ENCODE results near the gene HGS. TPM values are rescaled to one million over a fixed set of nuclear protein-coding genes. Genes with fewer than 3 reads are reported as not detected.

HGS gene
- total RNA-seq, 2 donors from 2014 or later = 60.7 to 66.9 TPM

DNA sequence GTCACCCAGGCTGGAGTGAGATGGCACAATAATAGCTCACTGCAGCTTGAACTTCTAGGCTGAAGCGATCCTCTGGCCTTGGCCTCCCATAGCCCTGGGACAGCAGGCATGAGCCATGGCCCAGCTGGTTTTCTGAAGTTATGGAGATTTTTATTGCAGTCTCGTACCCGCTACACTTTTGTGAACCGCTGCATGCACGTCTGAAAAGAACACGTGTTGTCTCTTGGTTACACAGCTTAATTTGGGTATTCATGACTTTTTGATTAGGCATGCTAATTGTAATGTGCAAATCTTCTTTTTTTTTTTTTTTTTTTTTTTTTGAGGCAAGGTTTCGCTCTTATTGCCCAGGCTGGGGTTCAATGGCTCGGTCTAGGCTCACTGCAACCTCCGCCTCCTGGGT lies 41.6 kb downstream of the HGS start:
- WGBS, 2 donors = 80 to 85% methylated on average over 6 to 9 of the region's 9 CpGs
- intact Hi-C loops (cut with DNase I) = no loop called here
- peaks cover 52% of the 10 kb centered on the region for H3K4me1 ChIP-seq

DNA sequence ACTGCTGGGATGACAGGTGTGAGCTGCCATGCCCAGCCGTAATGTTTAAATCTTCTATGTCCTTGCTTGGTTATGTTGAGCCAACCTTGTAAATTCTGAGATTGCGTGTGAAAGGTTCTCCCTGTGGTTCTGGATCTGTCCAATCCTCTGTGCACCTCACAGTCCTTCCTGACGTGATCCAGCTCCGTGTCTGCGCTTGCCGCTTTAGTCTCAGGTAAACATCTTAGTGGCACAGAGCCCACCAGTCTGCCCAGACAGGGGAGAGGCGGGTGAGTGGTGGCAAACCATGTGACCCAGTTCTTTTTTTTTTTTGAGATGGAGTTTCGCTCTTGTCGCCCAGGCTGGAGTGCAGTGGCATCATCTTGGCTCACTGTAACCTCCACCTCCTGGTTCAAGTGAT lies 42.2 kb downstream of the HGS start:
- Histone ChIP-seq H3K9me3 (no peaks in the 10 kb centered on the region), H3K4me3 (no peak overlapping the region), H3K27me3 (no peaks in the 10 kb centered on the region), H3K27ac (peak overlapping the region in 1 of 4 donors; percentile 25), H3K4me1 (peaks cover 57% of the 10 kb centered on the region), H3K36me3 (replicated peaks in 1 of 2; ENCODE audit: insufficient read depth in 1 of 2, low read depth in 2 of 2) (no peaks in the 10 kb centered on the region)
- DNase-seq (peak; percentile 65 to 87 (median 79)), ATAC-seq (peak; percentile 29)
- WGBS, 2 donors = 31 to 32% methylated on average over 8 to 9 of the region's 9 CpGs
- intact Hi-C loops (cut with DNase I) = no loop called here
- TF ChIP-seq, protein P1, sequence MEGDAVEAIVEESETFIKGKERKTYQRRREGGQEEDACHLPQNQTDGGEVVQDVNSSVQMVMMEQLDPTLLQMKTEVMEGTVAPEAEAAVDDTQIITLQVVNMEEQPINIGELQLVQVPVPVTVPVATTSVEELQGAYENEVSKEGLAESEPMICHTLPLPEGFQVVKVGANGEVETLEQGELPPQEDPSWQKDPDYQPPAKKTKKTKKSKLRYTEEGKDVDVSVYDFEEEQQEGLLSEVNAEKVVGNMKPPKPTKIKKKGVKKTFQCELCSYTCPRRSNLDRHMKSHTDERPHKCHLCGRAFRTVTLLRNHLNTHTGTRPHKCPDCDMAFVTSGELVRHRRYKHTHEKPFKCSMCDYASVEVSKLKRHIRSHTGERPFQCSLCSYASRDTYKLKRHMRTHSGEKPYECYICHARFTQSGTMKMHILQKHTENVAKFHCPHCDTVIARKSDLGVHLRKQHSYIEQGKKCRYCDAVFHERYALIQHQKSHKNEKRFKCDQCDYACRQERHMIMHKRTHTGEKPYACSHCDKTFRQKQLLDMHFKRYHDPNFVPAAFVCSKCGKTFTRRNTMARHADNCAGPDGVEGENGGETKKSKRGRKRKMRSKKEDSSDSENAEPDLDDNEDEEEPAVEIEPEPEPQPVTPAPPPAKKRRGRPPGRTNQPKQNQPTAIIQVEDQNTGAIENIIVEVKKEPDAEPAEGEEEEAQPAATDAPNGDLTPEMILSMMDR (IDR thresholded peaks at IDR 0.05) = no peak
- no peak for TF ChIP-seq POLR2A (IDR thresholded peaks at IDR 0.05)

More for the DNA sequence above, 41.6 kb downstream of the HGS start:
- H3K9me3 ChIP-seq = no peaks in the 10 kb centered on the region
- H3K27ac ChIP-seq = no peak overlapping the region
- H3K36me3 ChIP-seq (replicated peaks in 1 of 2; ENCODE audit: insufficient read depth in 1 of 2, low read depth in 2 of 2) = no peaks in the 10 kb centered on the region
- no peak overlapping the region for H3K4me3 ChIP-seq
- TF ChIP-seq, protein P1 (IDR thresholded peaks at IDR 0.05) = no peak
- TF ChIP-seq POLR2A (IDR thresholded peaks at IDR 0.05) = no peak
- DNase-seq = no peak
- H3K27me3 ChIP-seq = no peaks in the 10 kb centered on the region
- ATAC-seq = no peak

DNA sequence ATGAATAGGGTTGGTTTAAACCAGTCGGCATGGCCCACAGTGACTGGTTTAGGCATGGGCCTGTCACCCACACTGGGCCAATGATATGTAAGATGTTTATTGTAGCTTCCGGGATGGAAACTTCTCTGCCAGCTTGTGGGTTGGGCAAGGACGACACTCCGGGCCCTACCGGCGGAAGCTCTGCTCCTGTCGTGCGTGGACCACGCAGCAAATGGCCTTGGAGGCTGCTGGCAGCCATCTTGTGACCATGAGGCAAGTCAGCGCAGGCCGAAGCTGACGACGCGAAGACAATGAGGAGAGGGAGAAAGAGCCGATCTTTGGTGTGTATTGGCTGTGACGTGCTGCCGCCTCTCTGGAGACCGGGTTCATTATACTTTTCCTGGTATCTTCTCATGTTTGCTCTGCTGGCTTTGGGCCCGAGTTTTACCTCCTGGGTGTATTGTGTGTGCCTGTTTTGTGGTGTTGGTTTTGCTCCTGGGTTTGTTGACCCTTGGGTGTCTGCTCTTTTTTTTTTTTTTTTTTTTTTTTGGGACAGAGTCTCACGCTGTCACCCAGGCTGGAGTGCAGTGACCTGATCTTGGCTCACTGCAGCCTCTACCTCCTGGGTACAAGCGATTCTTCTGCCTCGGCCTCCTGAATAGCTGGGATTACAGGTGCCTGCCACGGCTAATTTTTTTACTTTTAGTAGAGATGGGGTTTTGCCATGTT lies 43.7 kb downstream of the HGS start:
- Histone ChIP-seq H3K27ac (peak overlapping the region in 2 of 4 donors; percentile 24 to 31), H3K9me3 (no peaks in the 10 kb centered on the region), H3K4me1 (peaks cover 47% of the 10 kb centered on the region), H3K27me3 (no peaks in the 10 kb centered on the region), H3K36me3 (replicated peaks in 1 of 2; ENCODE audit: insufficient read depth in 1 of 2, low read depth in 2 of 2) (no peaks in the 10 kb centered on the region), H3K4me3 (no peak overlapping the region)
- TF ChIP-seq, protein P1 (IDR thresholded peaks at IDR 0.05) = peak in 1 of 7 experiments; percentile 10
- TF ChIP-seq POLR2A (IDR thresholded peaks at IDR 0.05) = no peak
- ATAC-seq (peak; percentile 28), DNase-seq (peak; percentile 50 to 85 (median 67))
- intact Hi-C loops (cut with DNase I) = no loop called here
- WGBS, 2 donors = 32 to 59% methylated on average over 23 of the region's 23 CpGs

- Histone ChIP-seq H3K27me3 (no peaks in the 10 kb centered on the region), H3K36me3 (replicated peaks in 1 of 2; ENCODE audit: insufficient read depth in 1 of 2, low read depth in 2 of 2) (no peaks in the 10 kb centered on the region), H3K27ac (no peak overlapping the region), H3K4me3 (no peak overlapping the region), H3K4me1 (peaks cover 28% of the 10 kb centered on the region), H3K9me3 (no peaks in the 10 kb centered on the region)
- intact Hi-C loops (cut with DNase I) = no loop called here
- WGBS, 2 donors = 21 to 28% methylated on average over 23 to 30 of the region's 32 CpGs
- TF ChIP-seq, protein P1 (IDR thresholded peaks at IDR 0.05) = peak; percentile 79 to 97 (median 95)
- TF ChIP-seq POLR2A (IDR thresholded peaks at IDR 0.05) = no peak
- peak; percentile 87 to 91 (median 90) for DNase-seq
- ATAC-seq = peak; percentile 95
These were observed 49.9 kb downstream of the HGS start for GRCh38 chr17:81733507-81734404.

All from body of pancreas (tissue), 4 donors.